Activated CD8-positive, alpha-beta memory T cell treated with anti-CD3 and anti-CD28 coated beads for 36 hours (primary cell): ENCODE data around the gene NID1. TPM values are rescaled to one million over a fixed set of nuclear protein-coding genes. Genes with fewer than 3 reads are reported as not detected.
"Not testable (repeated sequence)": the region's sequence is repeated elsewhere in the genome, so short reads cannot be mapped to it uniquely, and the experiment has no call there.

Source experiments
- CTCF ChIA-PET: fragments of 350-600 bp; sonication (Branson Sonifier 250); formaldehyde crosslinking; loops from one replicate; lab custom pipeline; 2021; ENCODE audit warnings: antibody characterized with exemption; lab: Charles Lee
- POLR2A ChIA-PET: fragments of 350-600 bp; sonication (Branson Sonifier 250); formaldehyde crosslinking; loops from one replicate; lab custom pipeline; 2021; ENCODE audit warnings: antibody characterized with exemption; lab: Charles Lee
- total RNA-seq, 2 experiments: library from RNA; stranded (reverse); gene quantifications; one replicate each; pipeline ENCODE4 v1.2.3, GENCODE V29; 2021

NID1 gene
- total RNA-seq, 2 experiments from 2014 or later: 0.08 TPM

GRCh38 chr1:235938709-235939479, 126.0 kb downstream of the NID1 start:
- POLR2A ChIA-PET: interaction anchor here (0.5 kb wide), 1 partner anchor 36 kb away, joined by 3 read pairs; no protein-coding TSS in a partner anchor
- CTCF ChIA-PET: interaction anchor here (1.1 kb wide), 1 partner anchor 10 kb away, joined by 3 read pairs; no protein-coding TSS in a partner anchor

GRCh38 chr1:235937123-235937522, 127.8 kb downstream of the NID1 start:
- ChIA-PET POLR2A (interaction anchor here (0.7 kb wide), 1 partner anchor 15 kb away, joined by 7 read pairs; no protein-coding TSS in a partner anchor), CTCF (interaction anchor here (1.1 kb wide), 1 partner anchor 14 kb away, joined by 4 read pairs; no protein-coding TSS in a partner anchor)

DNA sequence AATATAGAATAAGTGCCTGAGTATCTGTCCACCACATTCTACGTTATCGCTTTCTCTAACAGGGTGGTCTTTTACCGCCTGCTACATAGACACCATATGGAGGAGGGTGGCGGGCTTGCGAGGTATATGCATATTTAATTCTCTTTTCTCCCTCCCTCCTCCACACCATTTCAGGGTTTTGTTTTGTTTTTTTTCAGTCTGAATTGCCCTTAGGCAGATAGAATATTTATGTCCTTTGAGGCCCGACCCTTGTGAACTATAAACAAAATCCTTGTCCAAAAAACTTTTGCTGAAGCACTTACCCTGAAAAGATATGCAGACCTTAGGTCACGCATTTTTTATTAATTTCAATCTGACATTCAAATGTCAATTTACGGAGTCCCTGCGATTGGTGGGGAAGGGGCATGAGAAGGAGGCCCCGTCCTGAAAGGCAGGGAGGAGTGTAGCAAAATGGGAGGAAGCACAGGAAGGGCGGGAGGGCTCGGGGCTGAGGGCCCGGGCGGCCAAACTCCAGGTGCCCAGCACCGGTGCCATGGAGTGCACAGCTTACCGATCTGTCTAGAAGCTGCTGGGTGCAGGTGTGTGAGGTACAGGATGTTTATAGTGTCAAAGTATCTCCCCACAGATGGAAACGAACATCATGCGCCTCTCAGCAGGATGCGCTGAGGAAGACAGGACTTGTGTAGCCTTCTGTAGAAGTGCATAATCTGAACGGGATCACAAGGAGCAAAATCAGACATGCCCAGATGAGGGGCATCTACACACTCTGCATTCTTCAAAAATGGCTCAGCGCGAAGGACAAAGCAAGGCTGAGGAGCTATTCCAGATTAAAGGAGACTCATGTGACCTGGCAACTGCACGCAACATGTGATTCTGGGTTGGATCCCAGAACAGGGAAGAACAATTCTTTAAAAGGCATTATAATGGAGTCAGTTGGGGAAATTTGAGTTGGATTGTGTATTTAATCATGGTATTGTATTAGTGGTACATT, 129.4 kb downstream of the NID1 start:
- POLR2A ChIA-PET: no interaction called here
- CTCF ChIA-PET: no interaction called here

GRCh38 chr1:235933766-235934116, 131.1 kb downstream of the NID1 start:
- ChIA-PET CTCF (interaction anchor here (1.4 kb wide), 1 partner anchor 38 kb away, joined by 6 read pairs; no protein-coding TSS in a partner anchor), POLR2A (no interaction called here)

DNA sequence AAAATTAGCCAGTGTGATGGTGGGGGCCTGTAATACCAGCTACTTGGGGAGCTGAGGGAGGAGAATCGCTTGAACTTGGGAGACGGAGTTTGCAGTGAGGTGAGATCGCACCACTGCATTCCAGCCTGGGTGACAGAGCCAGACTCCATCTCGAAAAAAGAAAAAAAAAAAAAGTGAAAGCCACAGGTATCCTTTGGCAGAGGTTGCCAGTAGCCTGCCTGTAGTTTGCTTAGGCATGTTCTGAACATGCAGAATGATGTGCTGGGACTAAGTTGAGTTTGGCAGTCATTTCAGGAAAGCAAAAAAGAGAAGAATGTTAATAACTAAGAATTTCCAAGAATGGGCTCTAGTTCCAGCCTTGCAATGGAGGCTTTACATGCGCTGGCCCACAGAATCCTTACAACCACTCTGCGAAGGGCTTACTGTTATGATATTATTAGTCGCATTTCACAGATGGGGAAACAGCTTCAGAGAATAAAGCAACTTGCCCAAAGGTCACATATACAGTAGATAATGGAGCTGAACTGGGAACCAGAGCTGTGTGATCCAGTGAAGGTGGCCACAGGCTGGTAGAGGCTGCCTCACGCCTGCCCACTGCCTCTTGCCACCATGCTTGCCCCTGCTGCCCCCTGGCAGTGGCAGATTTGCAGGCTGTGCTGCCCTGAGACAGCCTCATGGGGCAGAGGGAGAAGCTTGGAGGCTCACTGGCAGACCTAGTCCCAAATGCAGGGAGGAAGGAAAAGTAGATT, 131.7 kb downstream of the NID1 start:
- CTCF ChIA-PET: interaction anchor here (1.4 kb wide), 1 partner anchor 39 kb away, joined by 6 read pairs; no protein-coding TSS in a partner anchor
- POLR2A ChIA-PET: no interaction called here

- CTCF ChIA-PET: interaction anchor here (0.6 kb wide), 1 partner anchor 43 kb away, joined by 3 read pairs; no protein-coding TSS in a partner anchor
- POLR2A ChIA-PET: no interaction called here
Observed at GRCh38 chr1:235932090-235932510, 132.8 kb downstream of the NID1 start.

GRCh38 chr1:235931171-235931738, 133.6 kb downstream of the NID1 start:
- CTCF ChIA-PET: interaction anchor here (1.1 kb wide), 1 partner anchor 10 kb away, joined by 4 read pairs; no protein-coding TSS in a partner anchor
- POLR2A ChIA-PET: interaction anchor here (0.6 kb wide), 1 partner anchor 50 kb away, joined by 4 read pairs; no protein-coding TSS in a partner anchor

GRCh38 chr1:235930543-235930942, 134.3 kb downstream of the NID1 start:
- POLR2A ChIA-PET: no interaction called here
- CTCF ChIA-PET: interaction anchor here (1.1 kb wide), 1 partner anchor 11 kb away, joined by 4 read pairs; no protein-coding TSS in a partner anchor

- ChIA-PET CTCF (interaction anchor here (0.6 kb wide), 1 partner anchor 29 kb away, joined by 3 read pairs; no protein-coding TSS in a partner anchor), POLR2A (no interaction called here)
Observed at GRCh38 chr1:235929216-235929615, 135.7 kb downstream of the NID1 start.

- ChIA-PET POLR2A (no interaction called here), CTCF (no interaction called here)
Observed at GRCh38 chr1:235928197-235928596, 136.7 kb downstream of the NID1 start.

- CTCF ChIA-PET, POLR2A ChIA-PET: not testable (repeated sequence)
Observed at GRCh38 chr1:235927551-235927950, 137.3 kb downstream of the NID1 start.

Other genes starting within 250 kb of the NID1 start
- gene LYST, start 198.2 kb downstream of the NID1 start, total RNA-seq: 10 to 100 TPM; 90.8 to 92.1 TPM
- 1 to 10 TPM; 8.1 to 9.2 TPM for gene GPR137B, start 77.4 kb upstream of the NID1 start, total RNA-seq
- 1 to 10 TPM; 2.3 to 3.0 TPM for gene ERO1B, start 216.9 kb upstream of the NID1 start, total RNA-seq